Activated CD8-positive, alpha-beta memory T cell treated with anti-CD3 and anti-CD28 coated beads for 24 hours (primary cell): ENCODE measurements around the gene SHISA9.

Source experiments
- DNase-seq: peaks from one replicate; pipeline ENCODE4 v3.0.0-alpha.2; 2020

The SHISA9 gene

GRCh38 chr16:13203725-13204124, 302.3 kb downstream of the SHISA9 start:
- DNase-seq = no peak

DNA sequence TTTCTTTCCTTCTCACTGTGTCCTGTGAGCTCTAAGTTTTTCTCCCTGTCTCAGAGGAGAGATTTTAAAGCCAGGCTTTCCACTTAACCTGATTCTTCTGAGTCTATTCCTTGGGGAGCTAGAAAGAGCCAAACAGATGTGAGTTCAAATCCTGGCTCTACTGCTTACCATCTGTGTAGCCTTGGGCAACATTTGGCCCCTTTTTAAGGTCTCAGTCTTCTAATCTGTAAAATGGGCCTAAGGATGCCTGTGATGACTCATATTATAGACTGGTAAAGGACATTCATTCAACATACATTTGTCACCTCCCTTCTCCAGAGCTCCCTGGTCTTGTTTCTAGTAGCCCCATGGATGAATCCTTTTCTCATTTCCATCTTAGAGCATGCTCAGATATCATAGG, 304.0 kb downstream of the SHISA9 start:
- no peak for DNase-seq

- no peak for DNase-seq
Measured at GRCh38 chr16:13206606-13207005, 305.2 kb downstream of the SHISA9 start.

DNA sequence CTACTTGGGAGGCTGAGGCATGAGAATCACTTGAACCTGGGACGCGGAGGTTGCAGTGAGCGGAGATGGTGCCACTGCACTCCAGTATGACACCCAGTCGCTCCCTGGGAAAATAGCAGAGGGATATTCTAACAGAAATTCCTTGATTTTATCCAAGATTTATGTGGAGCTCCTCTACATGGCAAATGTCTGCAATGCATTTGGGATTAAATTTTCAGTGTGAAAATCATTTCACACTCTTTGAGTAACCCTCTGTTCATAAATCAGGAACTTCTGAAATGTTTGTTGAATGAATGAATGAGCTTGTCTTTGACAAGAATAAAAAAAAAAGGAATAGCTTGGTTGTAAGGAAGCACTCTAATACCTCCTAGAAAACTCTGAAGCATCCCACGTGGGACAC, 305.8 kb downstream of the SHISA9 start:
- DNase-seq = no peak

DNA sequence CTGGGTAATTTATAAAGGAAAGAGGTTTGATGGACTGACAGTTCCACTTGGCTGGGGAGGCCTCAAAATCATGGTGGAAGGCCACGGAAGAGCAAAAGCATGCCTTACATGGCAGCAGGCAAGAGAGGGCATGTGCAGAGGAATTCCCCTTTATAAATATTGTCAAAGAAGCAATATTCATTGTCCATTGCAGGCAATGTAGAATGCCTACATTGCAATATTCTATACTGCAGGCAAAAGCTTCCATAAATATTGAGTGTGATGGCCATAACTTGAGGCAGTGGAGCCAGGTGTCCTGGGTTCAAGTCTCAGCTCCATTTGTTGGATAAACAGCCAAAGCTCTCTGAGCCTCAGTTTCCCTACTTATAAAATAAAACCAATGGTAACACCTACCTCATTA, 322.3 kb downstream of the SHISA9 start:
- DNase-seq = no peak

DNA sequence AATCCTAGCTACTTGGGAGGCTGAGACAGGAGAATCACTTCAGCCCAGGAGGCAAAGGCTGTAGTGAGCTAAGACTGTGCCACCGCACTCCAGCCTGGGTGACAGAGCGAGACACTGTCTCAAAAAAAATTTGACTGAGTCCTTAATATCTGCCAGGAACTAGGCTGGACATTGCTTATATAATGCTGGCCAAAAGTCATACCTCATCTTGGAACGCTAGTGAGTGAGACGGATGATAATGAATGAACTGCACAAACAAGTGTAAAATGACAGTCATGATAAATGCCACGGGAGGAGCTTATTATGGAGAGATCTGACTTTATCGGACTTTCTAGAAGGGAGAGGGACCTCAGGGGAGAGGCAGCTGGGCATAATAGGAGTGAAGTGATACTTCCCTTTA, 327.6 kb downstream of the SHISA9 start:
- no peak for DNase-seq

- DNase-seq = no peak
Measured at GRCh38 chr16:13231365-13231764, 330.0 kb downstream of the SHISA9 start.

DNA sequence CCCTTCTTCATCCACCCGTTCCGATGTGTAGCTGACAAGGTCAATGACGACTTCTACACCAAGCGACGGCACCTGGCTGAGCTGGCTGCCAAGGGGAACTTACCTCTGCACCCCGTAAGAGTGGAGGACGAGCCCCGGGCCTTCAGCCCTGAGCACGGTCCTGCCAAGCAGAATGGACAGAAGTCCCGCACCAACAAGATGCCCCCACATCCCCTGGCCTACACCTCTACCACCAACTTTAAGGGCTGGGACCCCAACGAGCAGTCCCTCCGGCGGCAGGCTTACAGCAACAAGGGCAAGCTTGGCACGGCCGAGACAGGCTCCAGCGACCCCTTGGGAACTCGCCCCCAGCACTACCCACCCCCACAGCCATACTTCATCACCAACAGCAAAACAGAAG, 333.6 kb downstream of the SHISA9 start:
- DNase-seq = no peak

- no peak for DNase-seq
Measured at GRCh38 chr16:13236308-13236707, 334.9 kb downstream of the SHISA9 start.

GRCh38 chr16:13238182-13238581, 336.8 kb downstream of the SHISA9 start:
- no peak for DNase-seq

GRCh38 chr16:13242201-13242600, 340.8 kb downstream of the SHISA9 start:
- no peak for DNase-seq

- DNase-seq = no peak
Measured at GRCh38 chr16:13244770-13245169, 343.4 kb downstream of the SHISA9 start.

GRCh38 chr16:13245713-13246377, 344.4 kb downstream of the SHISA9 start:
- no peak for DNase-seq

- DNase-seq = no peak
Measured at GRCh38 chr16:13254998-13255614, 353.7 kb downstream of the SHISA9 start.

- no peak for DNase-seq
Measured at GRCh38 chr16:13262270-13263090, 361.1 kb downstream of the SHISA9 start.

- no peak for DNase-seq
Measured at GRCh38 chr16:13264749-13265552, 363.6 kb downstream of the SHISA9 start.

GRCh38 chr16:13269359-13269758, 368.0 kb downstream of the SHISA9 start:
- no peak for DNase-seq

GRCh38 chr16:13269905-13270528, 368.6 kb downstream of the SHISA9 start:
- DNase-seq = no peak

DNA sequence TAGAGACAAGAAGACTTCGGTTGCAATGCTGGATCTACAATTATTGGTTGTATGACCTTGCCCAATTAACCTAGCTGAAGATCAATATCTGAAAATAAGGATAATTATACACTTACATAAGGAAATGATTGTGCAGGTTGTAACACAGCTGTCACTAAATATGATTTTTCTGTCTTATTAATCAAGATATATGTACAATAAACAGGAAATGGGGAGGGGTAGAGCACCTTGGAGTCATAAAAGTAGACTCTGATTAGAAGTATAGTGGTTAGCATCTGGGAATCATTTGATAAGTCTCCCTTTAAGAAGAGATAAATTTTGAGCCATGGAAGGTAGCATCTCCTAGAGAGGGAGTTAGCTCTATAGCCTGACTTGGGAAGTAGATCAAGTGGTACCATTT, 369.2 kb downstream of the SHISA9 start:
- DNase-seq = no peak

GRCh38 chr16:13289515-13289914, 388.1 kb downstream of the SHISA9 start:
- no peak for DNase-seq
